ENCODE results near the gene NLGN2. TPM values are rescaled to one million over a fixed set of nuclear protein-coding genes. Genes with fewer than 3 reads are reported as not detected.

Gene NLGN2
- total RNA-seq, 1 experiment from 2014 or later: 36.9 TPM

- no TSS peak for BruUV-seq (replicated peaks)
- H3K36me3 ChIP-seq (ENCODE audit: insufficient read depth, low read length, poor library complexity, severe bottlenecking): no peaks in the 10 kb centered on the region
- H3K27me3 ChIP-seq (replicated peaks; ENCODE audit: insufficient read depth, low read depth, low read length, poor library complexity): no peaks in the 10 kb centered on the region
- DNase-seq (ENCODE audit: low spot score): peak; percentile 83
- CTCF ChIA-PET: interaction anchor here (0.6 to 1.9 kb wide), 6 partner anchors 20 to 601 kb away, joined by 3 to 12 read pairs (median 6); partner anchors contain the start of gene ZBTB4
- intact Hi-C loops (cut with micrococcal nuclease; ENCODE audit: unreplicated experiment): loop anchor here (1.0 kb wide), 1 partner anchor 43 kb away; the partner anchor contains the start of gene POLR2A
- POLR2A ChIA-PET (ENCODE audit: low non-redundant PET): interaction anchor here (0.6 kb wide), 3 partner anchors 44 to 245 kb away, joined by 3 to 4 read pairs (median 4); no protein-coding TSS in a partner anchor
- H3K9me3 ChIP-seq (ENCODE audit: low read depth, low read length, poor library complexity, severe bottlenecking): no peaks in the 10 kb centered on the region
- H3K27ac ChIP-seq (ENCODE audit: low read depth, low read length, poor library complexity, severe bottlenecking): peak overlapping the region; percentile 97
- TF ChIP-seq CTCF (conservative IDR thresholded peaks at IDR 0.05; ENCODE audit: low read depth, low read length): 0 out of 2 replicates have a peak, but pooled peaks have one; percentile 16
- no peak for TF ChIP-seq EZH2 (IDR thresholded peaks at IDR 0.05; ENCODE audit: borderline replicate concordance, low read depth, low read length, poor library complexity, severe bottlenecking)
- H3K4me1 ChIP-seq (ENCODE audit: insufficient read depth, low read length, poor library complexity, severe bottlenecking): peaks cover 53% of the 10 kb centered on the region
- peak overlapping the region; percentile 90 for H3K4me3 ChIP-seq (ENCODE audit: low read depth, low read length, poor library complexity, severe bottlenecking)
Observed at GRCh38 chr17:7440834-7441195, 33.2 kb downstream of the NLGN2 start.

- H3K9me3 ChIP-seq (ENCODE audit: low read depth, low read length, poor library complexity, severe bottlenecking): no peaks in the 10 kb centered on the region
- H3K36me3 ChIP-seq (ENCODE audit: insufficient read depth, low read length, poor library complexity, severe bottlenecking): no peaks in the 10 kb centered on the region
- peak overlapping the region; percentile 90 for H3K4me3 ChIP-seq (ENCODE audit: low read depth, low read length, poor library complexity, severe bottlenecking)
- intact Hi-C loops (cut with micrococcal nuclease; ENCODE audit: unreplicated experiment): no loop called here
- TF ChIP-seq CTCF (conservative IDR thresholded peaks at IDR 0.05; ENCODE audit: low read depth, low read length): 0 out of 2 replicates have a peak, but pooled peaks have one; percentile 3
- TF ChIP-seq EZH2 (IDR thresholded peaks at IDR 0.05; ENCODE audit: borderline replicate concordance, low read depth, low read length, poor library complexity, severe bottlenecking): no peak
- BruUV-seq (replicated peaks): no TSS peak
- peaks cover 50% of the 10 kb centered on the region for H3K4me1 ChIP-seq (ENCODE audit: insufficient read depth, low read length, poor library complexity, severe bottlenecking)
- POLR2A ChIA-PET (ENCODE audit: low non-redundant PET): interaction anchor here (0.6 kb wide), 3 partner anchors 44 to 245 kb away, joined by 3 to 4 read pairs (median 4); no protein-coding TSS in a partner anchor
- H3K27ac ChIP-seq (ENCODE audit: low read depth, low read length, poor library complexity, severe bottlenecking): peak overlapping the region; percentile 97
- CTCF ChIA-PET: interaction anchor here (0.6 to 1.9 kb wide), 6 partner anchors 19 to 600 kb away, joined by 3 to 12 read pairs (median 6); partner anchors contain the start of gene ZBTB4
- H3K27me3 ChIP-seq (replicated peaks; ENCODE audit: insufficient read depth, low read depth, low read length, poor library complexity): no peaks in the 10 kb centered on the region
- DNase-seq (ENCODE audit: low spot score): peak; percentile 54
Observed at GRCh38 chr17:7441266-7441665, 33.6 kb downstream of the NLGN2 start.

GRCh38 chr17:7442142-7442541, 34.5 kb downstream of the NLGN2 start:
- Histone ChIP-seq H3K9me3 (ENCODE audit: low read depth, low read length, poor library complexity, severe bottlenecking) (no peaks in the 10 kb centered on the region), H3K4me3 (ENCODE audit: low read depth, low read length, poor library complexity, severe bottlenecking) (no peak overlapping the region), H3K27ac (ENCODE audit: low read depth, low read length, poor library complexity, severe bottlenecking) (no peak overlapping the region), H3K27me3 (replicated peaks; ENCODE audit: insufficient read depth, low read depth, low read length, poor library complexity) (no peaks in the 10 kb centered on the region), H3K36me3 (ENCODE audit: insufficient read depth, low read length, poor library complexity, severe bottlenecking) (no peaks in the 10 kb centered on the region), H3K4me1 (ENCODE audit: insufficient read depth, low read length, poor library complexity, severe bottlenecking) (peaks cover 46% of the 10 kb centered on the region)
- ChIA-PET POLR2A (ENCODE audit: low non-redundant PET) (no interaction called here), CTCF (interaction anchor here (1.9 kb wide), 1 partner anchor 118 kb away, joined by 7 read pairs; no protein-coding TSS in a partner anchor)
- intact Hi-C loops (cut with micrococcal nuclease; ENCODE audit: unreplicated experiment): no loop called here
- BruUV-seq (replicated peaks): no TSS peak
- TF ChIP-seq CTCF (conservative IDR thresholded peaks at IDR 0.05; ENCODE audit: low read depth, low read length) (no peak), EZH2 (IDR thresholded peaks at IDR 0.05; ENCODE audit: borderline replicate concordance, low read depth, low read length, poor library complexity, severe bottlenecking) (no peak)
- DNase-seq (ENCODE audit: low spot score): no peak
